HepG2 (cell line): ENCODE results near the gene TBCCD1. TPM values are rescaled to one million over a fixed set of nuclear protein-coding genes. Genes with fewer than 3 reads are reported as not detected.
A peak's percentile ranks its signal among the peaks of the same experiment; 100 is the strongest.

ENCODE experiments used
- AKAP8 ChIP-seq: sonication (generic); formaldehyde crosslinking; IDR thresholded peaks from 2 replicates; pipeline ENCODE4 v1.5.1; 2020; ENCODE audit warnings: mild to moderate bottlenecking, missing genetic modification reagents
- ARHGAP35 ChIP-seq: sonication (generic); formaldehyde crosslinking; IDR thresholded peaks from 2 replicates; pipeline ENCODE4 v1.9.0; 2022; ENCODE audit warnings: mild to moderate bottlenecking, inconsistent platforms, moderate library complexity, missing genetic modification reagents, borderline replicate concordance
- ATF1 ChIP-seq: IDR thresholded peaks from 2 replicates; pipeline ENCODE4 v1.6.1; 2016; ENCODE audit warnings: mild to moderate bottlenecking, control low read depth
- CBX2 ChIP-seq, 2 experiments: fragments of 200-600 bp in 1 of 2; sonication (generic); formaldehyde crosslinking in 1 of 2; IDR thresholded peaks; 2 replicates each; pipeline versions ENCODE4 v1.7.0 to v1.8.1; 2018 to 2022; ENCODE audit warnings: low read depth in 2 of 2, low read length in 1 of 2, mild to moderate bottlenecking in 1 of 2, missing genetic modification reagents in 1 of 2
- ETV5 ChIP-seq: IDR thresholded peaks from 2 replicates; pipeline ENCODE4 v1.6.1; 2018; ENCODE audit warnings: missing biosample characterization, missing genetic modification reagents, inconsistent platforms, borderline replicate concordance
- HNF1B ChIP-seq: sonication (generic); formaldehyde crosslinking; IDR thresholded peaks from 2 replicates; pipeline ENCODE4 v1.5.1; 2020; ENCODE audit warnings: mild to moderate bottlenecking, moderate library complexity, missing genetic modification reagents
- HOXA3 ChIP-seq: sonication (generic); formaldehyde crosslinking; IDR thresholded peaks from 2 replicates; pipeline ENCODE4 v1.5.0; 2020; ENCODE audit warnings: missing genetic modification reagents
- KDM2A ChIP-seq: sonication (generic); formaldehyde crosslinking; IDR thresholded peaks from 2 replicates; pipeline ENCODE4 v1.4.0; 2020; ENCODE audit warnings: low read depth, missing genetic modification reagents, borderline replicate concordance
- RARA ChIP-seq: IDR thresholded peaks from 2 replicates; pipeline ENCODE4 v1.6.1; 2016; ENCODE audit warnings: missing genetic modification reagents, missing compliant biosample characterization
- REPIN1 ChIP-seq: sonication (generic); formaldehyde crosslinking; IDR thresholded peaks from 2 replicates; pipeline ENCODE4 v1.8.0; 2022; ENCODE audit warnings: missing genetic modification reagents, low read depth, mild to moderate bottlenecking, borderline replicate concordance
- SCMH1 ChIP-seq: sonication (generic); formaldehyde crosslinking; IDR thresholded peaks from 2 replicates; pipeline ENCODE4 v1.9.0; 2021; ENCODE audit warnings: missing genetic modification reagents, mild to moderate bottlenecking, borderline replicate concordance
- SNRNP70 ChIP-seq: fragments of 200-400 bp; formaldehyde crosslinking; IDR thresholded peaks from 2 replicates; pipeline ENCODE4 v1.6.1; 2017; ENCODE audit warnings: mild to moderate bottlenecking, low read depth, low read length, moderate library complexity
- SP5 ChIP-seq: IDR thresholded peaks from 2 replicates; pipeline ENCODE4 v1.6.1; 2016; ENCODE audit warnings: low read depth, borderline replicate concordance
- USF2 ChIP-seq, 2 experiments: sonication (generic) in 1 of 2; formaldehyde crosslinking in 1 of 2; IDR thresholded peaks; 2 replicates each; pipeline versions ENCODE4 v1.5.1 to v1.6.1; 2011 to 2020; ENCODE audit warnings: borderline replicate concordance in 1 of 2, low read depth in 1 of 2, low read length in 1 of 2, mild to moderate bottlenecking in 1 of 2, missing genetic modification reagents in 1 of 2, moderate library complexity in 1 of 2
- ZBTB34 ChIP-seq: sonication (generic); formaldehyde crosslinking; IDR thresholded peaks from 2 replicates; pipeline ENCODE4 v1.8.0; 2022; ENCODE audit warnings: mild to moderate bottlenecking, missing genetic modification reagents
- ZFX ChIP-seq: sonication (generic); formaldehyde crosslinking; IDR thresholded peaks from 2 replicates; pipeline ENCODE4 v1.4.0; 2020; ENCODE audit warnings: mild to moderate bottlenecking, low read depth, missing genetic modification reagents, moderate library complexity
- ZMAT5 ChIP-seq: sonication (generic); formaldehyde crosslinking; IDR thresholded peaks from 2 replicates; pipeline ENCODE4 v1.5.0; 2020; ENCODE audit warnings: mild to moderate bottlenecking, low read depth, missing genetic modification reagents, borderline replicate concordance
- ZNF17 ChIP-seq: sonication (generic); formaldehyde crosslinking; IDR thresholded peaks from 2 replicates; pipeline ENCODE4 v1.5.0; 2020; ENCODE audit warnings: mild to moderate bottlenecking, missing genetic modification reagents
- ZNF350 ChIP-seq: sonication (generic); formaldehyde crosslinking; IDR thresholded peaks from 2 replicates; pipeline ENCODE4 v1.4.0; 2020; ENCODE audit warnings: mild to moderate bottlenecking, low read depth, missing genetic modification reagents, borderline replicate concordance
- ZNF501 ChIP-seq: sonication (generic); formaldehyde crosslinking; IDR thresholded peaks from 2 replicates; pipeline ENCODE4 v1.5.1; 2020; ENCODE audit warnings: mild to moderate bottlenecking, moderate library complexity, missing genetic modification reagents
- ZNF605 ChIP-seq: sonication (generic); formaldehyde crosslinking; IDR thresholded peaks from 2 replicates; pipeline ENCODE4 v1.8.0; 2022; ENCODE audit warnings: mild to moderate bottlenecking, missing genetic modification reagents
- ZNF629 ChIP-seq: sonication (generic); formaldehyde crosslinking; conservative IDR thresholded peaks from 2 replicates; pipeline ENCODE4 v1.5.0; 2020; ENCODE audit warnings: missing genetic modification reagents
- ZNF792 ChIP-seq: IDR thresholded peaks from 2 replicates; pipeline ENCODE4 v1.6.1; 2016
- ZSCAN31 ChIP-seq: sonication (generic); formaldehyde crosslinking; IDR thresholded peaks from 2 replicates; pipeline ENCODE4 v1.5.0; 2020; ENCODE audit warnings: low read depth, mild to moderate bottlenecking, missing genetic modification reagents
- polyA plus RNA-seq, 8 experiments: library from polyadenylated mRNA; depleted of rRNA in 3 of 8; stranded (reverse) in 7 of 8; unstranded in 1 of 8; fragments of >200 nt; fragmentation: Illumina TruSeq in 4 of 8; extraction: Trizol in 4 of 8; gene quantifications; 2 replicates each; pipeline versions ENCODE4 v1.2.1 to v1.2.3, GENCODE V29; 2011 to 2016; ENCODE audit warnings: low read depth in 4 of 8, missing spikeins in 1 of 8, mixed read lengths in 1 of 8; ENCODE audit not compliant: insufficient read depth in 1 of 8
- total RNA-seq, 5 experiments: library from RNA; depleted of rRNA; stranded (reverse); fragments of >200 nt; fragmentation: Illumina TruSeq; extraction: Trizol; gene quantifications; 2 replicates each; pipeline ENCODE4 v1.2.3, GENCODE V29; 2016; ENCODE audit warnings: low read depth in 1 of 5

TBCCD1 gene
- total and polyA plus RNA-seq, 2 of the 13 experiments (the other 11 are each of a cell fraction or from before 2014, with no cell fraction given), result 13.6 to 16.2 TPM

- peak; percentile 75; the same call in 1 of the 2 replicates for TF ChIP-seq ZBTB34 (CRISPR knock-in tag)
- TF ChIP-seq AKAP8, result no peak
- peak; percentile 42; the same call in 1 of the 2 replicates for TF ChIP-seq ZNF350 (CRISPR knock-in tag)
- TF ChIP-seq ZNF17 (CRISPR knock-in tag), result no peak
- peak; percentile 51 for TF ChIP-seq HNF1B
- peak; percentile 41 for TF ChIP-seq ZFX (CRISPR knock-in tag)
- 0 out of 2 replicates have a peak, but pooled peaks have one; percentile 8 for TF ChIP-seq ZNF792 (CRISPR knock-in tag)
- TF ChIP-seq HOXA3 (CRISPR knock-in tag), result peak; percentile 65
- no peak for TF ChIP-seq SP5 (CRISPR knock-in tag)
- no peak for TF ChIP-seq ETV5 (CRISPR knock-in tag)
- no peak for TF ChIP-seq ARHGAP35
- peak; percentile 3; the same call in 1 of the 2 replicates for TF ChIP-seq RARA
- TF ChIP-seq ZSCAN31 (CRISPR knock-in tag), result no peak
- TF ChIP-seq USF2 (IDR thresholded peaks at IDR 0.05; ENCODE audit: low read depth, low read length), result peak; percentile 33; the same call in 1 of the 2 replicates
- no peak for TF ChIP-seq USF2 (CRISPR knock-in tag; IDR thresholded peaks at IDR 0.05; ENCODE audit: borderline replicate concordance)
- peak; percentile 54 for TF ChIP-seq ZNF629
- no peak for TF ChIP-seq CBX2 (IDR thresholded peaks at IDR 0.05; ENCODE audit: low read depth, low read length)
- TF ChIP-seq CBX2 (CRISPR knock-in tag; IDR thresholded peaks at IDR 0.05; ENCODE audit: low read depth), result no peak
- TF ChIP-seq SCMH1 (CRISPR knock-in tag), result no peak
- 0 out of 2 replicates have a peak, but pooled peaks have one; percentile 21 for TF ChIP-seq KDM2A (CRISPR knock-in tag)
- peak; percentile 43; the same call in 1 of the 2 replicates for TF ChIP-seq ZNF501
- TF ChIP-seq SNRNP70, result no peak
- no peak for TF ChIP-seq ZMAT5 (CRISPR knock-in tag)
- 0 out of 2 replicates have a peak, but pooled peaks have one; percentile 18 for TF ChIP-seq ATF1
- peak; percentile 64; the same call in 1 of the 2 replicates for TF ChIP-seq ZNF605 (CRISPR knock-in tag)
- TF ChIP-seq REPIN1 (CRISPR knock-in tag), result no peak
These were observed 27.5 kb upstream of the TBCCD1 start (continued) for GRCh38 chr3:186594591-186595113.
